Measurements from ENCODE around the gene PDE4D.

GRCh38 chr5:58965677-58966414, 927.7 kb downstream of the PDE4D start:
- TF ChIP-seq CTCF (IDR thresholded peaks at IDR 0.05) (no peak), EP300 (IDR thresholded peaks at IDR 0.05) (no peak), POLR2A (IDR thresholded peaks at IDR 0.05) (no peak), POLR2AphosphoS5 (IDR thresholded peaks at IDR 0.05) (no peak)
